Measurements from ENCODE around the gene PGM1. TPM values are rescaled to one million over a fixed set of nuclear protein-coding genes. Genes with fewer than 3 reads are reported as not detected.

PGM1 gene
- total and polyA plus RNA-seq, 2 experiments from 2014 or later, result 118 to 128 TPM

GRCh38 chr1:63643926-63644325, 50.7 kb downstream of the PGM1 start:
- Histone ChIP-seq H3K79me2 (ENCODE audit: insufficient read depth) (no peaks in the 10 kb centered on the region), H3K4me1 (ENCODE audit: insufficient read depth) (no peaks in the 10 kb centered on the region), H3K9me2 (ENCODE audit: insufficient read depth) (no peaks in the 10 kb centered on the region), H3K27me3 (replicated peaks; ENCODE audit: insufficient read depth) (no peaks in the 10 kb centered on the region), H3K36me3 (ENCODE audit: low read depth) (peaks cover 30% of the 10 kb centered on the region), H3K9ac (no peak overlapping the region), H3K9me3 (ENCODE audit: low read depth) (no peaks in the 10 kb centered on the region), H4K20me1 (ENCODE audit: insufficient read depth) (no peaks in the 10 kb centered on the region), H3K4me2 (ENCODE audit: unreplicated experiment) (no peak overlapping the region), H3K4me3 (no peak overlapping the region), H2AFZ (no peak overlapping the region), H3F3A (ENCODE audit: insufficient read depth) (peaks cover 2% of the 10 kb centered on the region; the same call in 1 of the 2 replicates), H3K27ac (no peak overlapping the region)
- TF ChIP-seq EZH2phosphoT487 (IDR thresholded peaks at IDR 0.05; ENCODE audit: insufficient read depth, low read depth) (no peak), EZH2 (IDR thresholded peaks at IDR 0.05; ENCODE audit: insufficient read depth, poor library complexity, severe bottlenecking) (no peak)
- DNase-seq, result no peak
- WGBS, 2 experiments (ENCODE audit: low coverage in 1 of 2, low lambda C conversion rate in 2 of 2, missing lambda C conversion rate in 2 of 2), result 72 to 74% methylated on average over 3 of the region's 3 CpGs
- in situ Hi-C loops (cut with MboI), result no loop called here

GRCh38 chr1:63645317-63645716, 52.1 kb downstream of the PGM1 start:
- Histone ChIP-seq H3K36me3 (ENCODE audit: low read depth) (peaks cover 36% of the 10 kb centered on the region), H3K9ac (no peak overlapping the region), H4K20me1 (ENCODE audit: insufficient read depth) (no peaks in the 10 kb centered on the region), H3K4me2 (ENCODE audit: unreplicated experiment) (no peak overlapping the region), H3K27me3 (replicated peaks; ENCODE audit: insufficient read depth) (no peaks in the 10 kb centered on the region), H3K9me3 (ENCODE audit: low read depth) (no peaks in the 10 kb centered on the region), H3F3A (ENCODE audit: insufficient read depth) (peaks cover 16% of the 10 kb centered on the region), H3K9me2 (ENCODE audit: insufficient read depth) (no peaks in the 10 kb centered on the region), H3K79me2 (ENCODE audit: insufficient read depth) (no peaks in the 10 kb centered on the region), H2AFZ (no peak overlapping the region), H3K4me1 (ENCODE audit: insufficient read depth) (0 out of 2 replicates have a peak, but pooled peaks cover 2% of the 10 kb centered on the region), H3K27ac (no peak overlapping the region), H3K4me3 (no peak overlapping the region)
- in situ Hi-C loops (cut with MboI), result no loop called here
- no peak for DNase-seq
- no peak for TF ChIP-seq EZH2phosphoT487 (IDR thresholded peaks at IDR 0.05; ENCODE audit: insufficient read depth, low read depth)
- TF ChIP-seq EZH2 (IDR thresholded peaks at IDR 0.05; ENCODE audit: insufficient read depth, poor library complexity, severe bottlenecking), result no peak
- 52 to 53% methylated on average over 2 of the region's 2 CpGs for WGBS, 2 experiments (ENCODE audit: low coverage in 1 of 2, low lambda C conversion rate in 2 of 2, missing lambda C conversion rate in 2 of 2)

- Histone ChIP-seq H3K9me2 (ENCODE audit: insufficient read depth) (no peaks in the 10 kb centered on the region), H3K4me1 (ENCODE audit: insufficient read depth) (peaks cover 14% of the 10 kb centered on the region), H3K79me2 (ENCODE audit: insufficient read depth) (no peaks in the 10 kb centered on the region), H3K9ac (no peak overlapping the region), H3K9me3 (ENCODE audit: low read depth) (no peaks in the 10 kb centered on the region), H3K36me3 (ENCODE audit: low read depth) (peaks cover 23% of the 10 kb centered on the region), H3K4me3 (no peak overlapping the region), H3F3A (ENCODE audit: insufficient read depth) (peaks cover 28% of the 10 kb centered on the region), H3K27ac (no peak overlapping the region), H3K4me2 (ENCODE audit: unreplicated experiment) (no peak overlapping the region), H4K20me1 (ENCODE audit: insufficient read depth) (no peaks in the 10 kb centered on the region), H3K27me3 (replicated peaks; ENCODE audit: insufficient read depth) (no peaks in the 10 kb centered on the region), H2AFZ (no peak overlapping the region)
- in situ Hi-C loops (cut with MboI), result no loop called here
- TF ChIP-seq EZH2 (IDR thresholded peaks at IDR 0.05; ENCODE audit: insufficient read depth, poor library complexity, severe bottlenecking) (no peak), EZH2phosphoT487 (IDR thresholded peaks at IDR 0.05; ENCODE audit: insufficient read depth, low read depth) (no peak)
- DNase-seq, result no peak
- 94 to 96% methylated on average over 1 of the region's 1 CpG for WGBS, 2 experiments (ENCODE audit: low coverage in 1 of 2, low lambda C conversion rate in 2 of 2, missing lambda C conversion rate in 2 of 2)
These were observed 55.5 kb downstream of the PGM1 start for GRCh38 chr1:63648689-63649088.

- no peak overlapping the region for H3K4me3 ChIP-seq
- 77 to 80% methylated on average over 6 of the region's 6 CpGs for WGBS, 2 experiments (ENCODE audit: low coverage in 1 of 2, low lambda C conversion rate in 2 of 2, missing lambda C conversion rate in 2 of 2)
- TF ChIP-seq EZH2phosphoT487 (IDR thresholded peaks at IDR 0.05; ENCODE audit: insufficient read depth, low read depth), result no peak
- TF ChIP-seq EZH2 (IDR thresholded peaks at IDR 0.05; ENCODE audit: insufficient read depth, poor library complexity, severe bottlenecking), result no peak
These were observed 58.0 kb downstream of the PGM1 start for GRCh38 chr1:63651161-63651701.

More at GRCh38 chr1:63651161-63651701, 58.0 kb downstream of the PGM1 start:
- H3K79me2 ChIP-seq (ENCODE audit: insufficient read depth), result no peaks in the 10 kb centered on the region
- H3K9me2 ChIP-seq (ENCODE audit: insufficient read depth), result no peaks in the 10 kb centered on the region
- 0 out of 2 replicates have a peak overlapping the region, but pooled peaks have one; percentile 14 for H3K27ac ChIP-seq
- H3K4me2 ChIP-seq (ENCODE audit: unreplicated experiment), result no peak overlapping the region
- peaks cover 28% of the 10 kb centered on the region for H3F3A ChIP-seq (ENCODE audit: insufficient read depth)
- H3K9me3 ChIP-seq (ENCODE audit: low read depth), result no peaks in the 10 kb centered on the region
- no peaks in the 10 kb centered on the region for H4K20me1 ChIP-seq (ENCODE audit: insufficient read depth)
- no peak overlapping the region for H2AFZ ChIP-seq
- peak; percentile 58 for DNase-seq
- H3K4me1 ChIP-seq (ENCODE audit: insufficient read depth), result peaks cover 14% of the 10 kb centered on the region
- no peak overlapping the region for H3K9ac ChIP-seq
- H3K27me3 ChIP-seq (replicated peaks; ENCODE audit: insufficient read depth), result no peaks in the 10 kb centered on the region
- H3K36me3 ChIP-seq (ENCODE audit: low read depth), result peaks cover 38% of the 10 kb centered on the region
- in situ Hi-C loops (cut with MboI), result no loop called here
